ENCODE results near the gene EPB41L5. TPM values are rescaled to one million over a fixed set of nuclear protein-coding genes. Genes with fewer than 3 reads are reported as not detected.

The EPB41L5 gene
- total and polyA plus RNA-seq, 9 of the 15 experiments (the other 6 are each of a cell fraction or from before 2014, with no cell fraction given) = 2.3 to 14.1 (median 8.2) TPM

DNA sequence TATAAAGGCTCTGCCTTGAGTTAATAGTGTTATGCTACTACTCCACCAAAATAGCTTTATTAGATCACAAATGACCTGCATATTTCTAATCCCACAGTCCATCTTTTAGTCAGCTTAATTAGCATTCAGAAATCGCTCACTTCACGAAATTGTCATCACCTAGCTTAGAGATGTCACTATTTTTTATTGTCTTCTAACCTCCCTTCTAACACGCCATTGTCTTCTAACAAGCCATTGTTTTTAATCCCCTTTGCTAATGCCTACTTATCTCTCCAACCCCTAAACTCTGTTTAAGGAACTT is 97.1 kb downstream of the EPB41L5 start:
- Histone ChIP-seq H4K20me1 (replicated peaks; ENCODE audit: control insufficient read depth, insufficient read depth, low read length) (0 out of 2 replicates have a peak, but pooled peaks cover 3% of the 10 kb centered on the region), H3K27me3 (ENCODE audit: control insufficient read depth in 2 of 2, insufficient read depth in 2 of 2, low read length in 2 of 2) (0 out of 5 replicates have a peak, but pooled peaks cover 0 to 2% of the 10 kb centered on the region in 2 experiments), H2AFZ (ENCODE audit: low read depth, low read length) (no peak overlapping the region), H3K4me3 (no peak overlapping the region), H3K4me2 (ENCODE audit: insufficient read depth, low read length) (no peak overlapping the region), H3K4me1 (replicated peaks in 1 of 2; ENCODE audit: control insufficient read depth in 2 of 2, insufficient read depth in 2 of 2, low read length in 2 of 2) (no peaks in the 10 kb centered on the region; a peak in 1 of 5 replicates), H3K79me2 (ENCODE audit: control insufficient read depth, insufficient read depth, low read length) (no peaks in the 10 kb centered on the region), H3K9me1 (ENCODE audit: control insufficient read depth, insufficient read depth, low read length) (no peaks in the 10 kb centered on the region), H3K9me3 (replicated peaks; ENCODE audit: control insufficient read depth, insufficient read depth, low read depth, low read length) (no peaks in the 10 kb centered on the region), H3K9ac (ENCODE audit: insufficient read depth in 1 of 2, low read depth in 2 of 2, low read length in 2 of 2) (no peak overlapping the region), H3K27ac (ENCODE audit: extremely low read depth, low read depth, low read length) (no peak overlapping the region), H3K36me3 (ENCODE audit: control insufficient read depth, insufficient read depth, low read length) (no peaks in the 10 kb centered on the region)
- intact Hi-C loops (cut with micrococcal nuclease) (loop anchor here (5.0 kb wide), 2 partner anchors 202 to 358 kb away; no protein-coding TSS in a partner anchor), in situ Hi-C loops (cut with MboI) (loop anchor here (10.0 kb wide), 1 partner anchor 205 kb away; no protein-coding TSS in a partner anchor)
- FAIRE-seq (no peak), ATAC-seq (no peak), DNase-seq (ENCODE audit: extremely low read depth in 1 of 4, low spot score in 3 of 4) (no peak)
- TF ChIP-seq SAFB2 (IDR thresholded peaks at IDR 0.05; ENCODE audit: borderline replicate concordance, low read depth, low read length, severe bottlenecking) = no peak
- no peak for TF ChIP-seq SIX5 (IDR thresholded peaks at IDR 0.05; ENCODE audit: borderline replicate concordance in 1 of 2, insufficient read depth in 1 of 2, low read depth in 1 of 2, low read length in 2 of 2)
- no peak for TF ChIP-seq CBX3 (IDR thresholded peaks at IDR 0.05; ENCODE audit: borderline replicate concordance in 1 of 2, low read length in 2 of 2)
- ChIA-PET CTCF (ENCODE audit: low intra/inter-chr PET ratio) (interaction anchor here (0.7 to 1.5 kb wide), 3 partner anchors 65 to 338 kb away, joined by 3 to 8 read pairs (median 7); no protein-coding TSS in a partner anchor), POLR2A (interaction anchor here (0.8 kb wide), 3 partner anchors 14 to 32 kb away, joined by 3 read pairs; no protein-coding TSS in a partner anchor)
- WGBS (ENCODE audit: insufficient coverage, low coverage, missing lambda C conversion rate) = 45% methylated on average over 3 of the region's 3 CpGs
- BruUV-seq (replicated peaks) = no TSS peak

DNA sequence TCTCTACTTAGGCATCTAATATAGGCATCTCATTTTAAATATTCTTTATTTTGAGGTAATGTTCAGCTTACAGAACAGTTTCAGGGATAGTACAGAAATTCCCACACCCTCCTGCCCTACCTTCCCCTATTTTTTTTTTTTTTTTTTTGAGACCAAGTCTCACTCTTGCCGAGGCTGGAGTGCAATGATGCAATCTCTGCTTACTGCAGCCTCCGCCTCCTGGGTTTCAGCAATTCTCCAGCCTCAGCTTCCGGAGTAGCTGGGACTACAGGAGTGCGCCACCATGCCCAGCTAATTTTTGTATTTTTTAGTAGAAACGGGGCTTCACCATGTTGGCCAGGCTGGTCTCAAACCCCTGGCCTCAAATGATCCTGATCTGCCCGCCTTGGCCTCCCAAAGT is 97.6 kb downstream of the EPB41L5 start:
- H4K20me1 ChIP-seq (replicated peaks; ENCODE audit: control insufficient read depth, insufficient read depth, low read length) = 0 out of 2 replicates have a peak, but pooled peaks cover 3% of the 10 kb centered on the region
- H3K9me3 ChIP-seq (replicated peaks; ENCODE audit: control insufficient read depth, insufficient read depth, low read depth, low read length) = no peaks in the 10 kb centered on the region
- TF ChIP-seq TEAD1 (CRISPR knock-in tag; IDR thresholded peaks at IDR 0.05) (no peak), ZNF384 (IDR thresholded peaks at IDR 0.05; ENCODE audit: low read depth, low read length) (peak; percentile 9; the same call in 1 of the 2 replicates), ATF7 (IDR thresholded peaks at IDR 0.05) (peak; percentile 31), ATF3 (IDR thresholded peaks at IDR 0.05) (peak; percentile 75), ATF3 (CRISPR knock-in tag; conservative IDR thresholded peaks at IDR 0.05) (no peak), CBX3 (IDR thresholded peaks at IDR 0.05; ENCODE audit: borderline replicate concordance in 1 of 2, low read length in 2 of 2) (no peak), CEBPB (tag; IDR thresholded peaks at IDR 0.05) (peak; percentile 42), EWSR1 (IDR thresholded peaks at IDR 0.05; ENCODE audit: borderline replicate concordance, low read depth, partially characterized antibody) (no peak), DMBX1 (CRISPR knock-in tag; IDR thresholded peaks at IDR 0.05; ENCODE audit: borderline replicate concordance) (no peak), CEBPG (CRISPR knock-in tag; IDR thresholded peaks at IDR 0.05) (no peak), CEBPG (tag; conservative IDR thresholded peaks at IDR 0.05 in 1 of 2, IDR thresholded peaks at IDR 0.05 in 1 of 2) (peak; percentile 58 to 81)
- no peaks in the 10 kb centered on the region for H3K36me3 ChIP-seq (ENCODE audit: control insufficient read depth, insufficient read depth, low read length)
- DNase-seq (ENCODE audit: extremely low read depth in 1 of 4, low spot score in 3 of 4) = no peak
- peak; percentile 67 for ATAC-seq
- no peak overlapping the region for H2AFZ ChIP-seq (ENCODE audit: low read depth, low read length)
- 0 out of 5 replicates have a peak, but pooled peaks cover 0 to 2% of the 10 kb centered on the region in 2 experiments for H3K27me3 ChIP-seq (ENCODE audit: control insufficient read depth in 2 of 2, insufficient read depth in 2 of 2, low read length in 2 of 2)
- intact Hi-C loops (cut with micrococcal nuclease) (loop anchor here (5.0 kb wide), 2 partner anchors 202 to 358 kb away; no protein-coding TSS in a partner anchor), in situ Hi-C loops (cut with MboI) (loop anchor here (10.0 kb wide), 1 partner anchor 204 kb away; no protein-coding TSS in a partner anchor)
- H3K4me1 ChIP-seq (replicated peaks in 1 of 2; ENCODE audit: control insufficient read depth in 2 of 2, insufficient read depth in 2 of 2, low read length in 2 of 2) = no peaks in the 10 kb centered on the region; a peak in 1 of 5 replicates
- no peak overlapping the region for H3K4me2 ChIP-seq (ENCODE audit: insufficient read depth, low read length)
- H3K9ac ChIP-seq (ENCODE audit: insufficient read depth in 1 of 2, low read depth in 2 of 2, low read length in 2 of 2) = no peak overlapping the region
- no peaks in the 10 kb centered on the region for H3K79me2 ChIP-seq (ENCODE audit: control insufficient read depth, insufficient read depth, low read length)
- ChIA-PET CTCF (ENCODE audit: low intra/inter-chr PET ratio) (interaction anchor here (0.7 to 1.5 kb wide), 3 partner anchors 65 to 339 kb away, joined by 3 to 8 read pairs (median 7); no protein-coding TSS in a partner anchor), POLR2A (interaction anchor here (0.8 kb wide), 1 partner anchor 15 kb away, joined by 3 read pairs; no protein-coding TSS in a partner anchor)
- no peak overlapping the region for H3K4me3 ChIP-seq
- no peak overlapping the region for H3K27ac ChIP-seq (ENCODE audit: extremely low read depth, low read depth, low read length)
- FAIRE-seq = no peak
- H3K9me1 ChIP-seq (ENCODE audit: control insufficient read depth, insufficient read depth, low read length) = no peaks in the 10 kb centered on the region
- no TSS peak for BruUV-seq (replicated peaks)
- WGBS (ENCODE audit: insufficient coverage, low coverage, missing lambda C conversion rate) = 31% methylated on average over 4 of the region's 6 CpGs
